DOHH2 (cell line): Measurements from ENCODE around the gene CES2.

Experiments used
- H3F3A ChIP-seq: fragments of 200-600 bp; sonication (generic), shearing (Covaris generic); 2 replicates; pipeline ENCODE4 v1.6.0; 2016; ENCODE audit warnings: antibody characterized with exemption, mild to moderate bottlenecking; ENCODE audit not compliant: control insufficient read depth, insufficient read depth
- H3K27ac ChIP-seq: fragments of 200-600 bp; sonication (generic); 2 replicates; pipeline ENCODE4 v1.5.1; 2014; ENCODE audit warnings: low read depth, mild to moderate bottlenecking, low read length, moderate library complexity
- H3K27me3 ChIP-seq: fragments of 200-600 bp; sonication (generic); 2 replicates; pipeline ENCODE4 v1.6.1; 2014; ENCODE audit warnings: mild to moderate bottlenecking, low read length, mixed read lengths; ENCODE audit not compliant: control insufficient read depth
- H3K36me3 ChIP-seq: fragments of 200-600 bp; sonication (generic); 2 replicates; pipeline ENCODE4 v1.6.1; 2014; ENCODE audit warnings: mild to moderate bottlenecking, low read length, moderate library complexity, mixed read lengths; ENCODE audit not compliant: control insufficient read depth
- H3K4me1 ChIP-seq: fragments of 200-600 bp; sonication (generic); 2 replicates; pipeline ENCODE4 v1.6.1; 2014; ENCODE audit warnings: mild to moderate bottlenecking, low read length, mixed read lengths; ENCODE audit not compliant: control insufficient read depth
- H3K4me2 ChIP-seq: fragments of 200-600 bp; sonication (generic); 2 replicates; pipeline ENCODE4 v1.6.0; 2014; ENCODE audit warnings: mild to moderate bottlenecking, low read length, moderate library complexity
- H3K4me3 ChIP-seq: fragments of 200-600 bp; sonication (generic); 2 replicates; pipeline ENCODE4 v1.5.1; 2014; ENCODE audit warnings: mild to moderate bottlenecking, low read length, mixed read lengths
- H3K79me2 ChIP-seq: fragments of 200-600 bp; sonication (generic); 2 replicates; pipeline ENCODE4 v1.6.1; 2014; ENCODE audit warnings: mild to moderate bottlenecking, low read length, mixed read lengths; ENCODE audit not compliant: control insufficient read depth
- H3K9me2 ChIP-seq: fragments of 200-600 bp; sonication (generic); replicated peaks from 2 replicates; pipeline ENCODE4 v1.6.1; 2014; ENCODE audit warnings: mild to moderate bottlenecking, low read length, mixed read lengths; ENCODE audit not compliant: control insufficient read depth
- H3K9me3 ChIP-seq: fragments of 200-600 bp; sonication (generic); 2 replicates; pipeline ENCODE4 v1.6.1; 2014; ENCODE audit warnings: antibody characterized with exemption, low read length, mixed read lengths; ENCODE audit not compliant: control insufficient read depth, insufficient read depth
- H4K20me1 ChIP-seq: fragments of 200-600 bp; sonication (generic); 2 replicates; pipeline ENCODE4 v1.6.0; 2014; ENCODE audit warnings: low read depth, mild to moderate bottlenecking, antibody characterized with exemption, low read length, moderate library complexity; ENCODE audit not compliant: control insufficient read depth, insufficient read depth
- CTCF ChIP-seq: fragments of 200-600 bp; sonication (generic); IDR thresholded peaks from one replicate; pipeline ENCODE4 v1.5.1; 2014; ENCODE audit warnings: antibody characterized with exemption, mild to moderate bottlenecking, low read depth, low read length; ENCODE audit not compliant: poor library complexity, severe bottlenecking
- EZH2phosphoT487 ChIP-seq: fragments of 200-600 bp; sonication (generic); IDR thresholded peaks from 2 replicates; pipeline ENCODE4 v1.6.1; 2017; ENCODE audit warnings: borderline replicate concordance, mild to moderate bottlenecking, antibody characterized with exemption, low read length, moderate library complexity, mixed read lengths

The CES2 gene

GRCh38 chr16:66891360-66891759 is 44.0 kb upstream of the CES2 start:
- no peaks in the 10 kb centered on the region for H3K9me2 ChIP-seq
- H3K4me3 ChIP-seq, result no peak overlapping the region
- peaks cover 12% of the 10 kb centered on the region for H3K36me3 ChIP-seq
- H3K4me1 ChIP-seq, result 0 out of 2 replicates have a peak, but pooled peaks cover 4% of the 10 kb centered on the region
- H3K27me3 ChIP-seq, result no peaks in the 10 kb centered on the region
- TF ChIP-seq EZH2phosphoT487 (no peak), CTCF (no peak)
- 0 out of 2 replicates have a peak, but pooled peaks cover 2% of the 10 kb centered on the region for H3F3A ChIP-seq
- H4K20me1 ChIP-seq, result no peaks in the 10 kb centered on the region; the same call in 1 of the 2 replicates
- H3K27ac ChIP-seq, result no peak overlapping the region
- peaks cover 3% of the 10 kb centered on the region; the same call in 1 of the 2 replicates for H3K79me2 ChIP-seq
- H3K4me2 ChIP-seq, result no peak overlapping the region
- no peaks in the 10 kb centered on the region for H3K9me3 ChIP-seq

GRCh38 chr16:66891797-66892196 is 43.5 kb upstream of the CES2 start:
- no peaks in the 10 kb centered on the region for H3K9me2 ChIP-seq
- H3K4me3 ChIP-seq, result no peak overlapping the region
- no peaks in the 10 kb centered on the region for H3K79me2 ChIP-seq
- no peak for TF ChIP-seq CTCF
- TF ChIP-seq EZH2phosphoT487, result no peak
- no peaks in the 10 kb centered on the region for H3K9me3 ChIP-seq
- H3F3A ChIP-seq, result 0 out of 2 replicates have a peak, but pooled peaks cover 2% of the 10 kb centered on the region
- H3K4me1 ChIP-seq, result 0 out of 2 replicates have a peak, but pooled peaks cover 4% of the 10 kb centered on the region
- H3K4me2 ChIP-seq, result no peak overlapping the region
- H4K20me1 ChIP-seq, result no peaks in the 10 kb centered on the region; the same call in 1 of the 2 replicates
- H3K36me3 ChIP-seq, result peaks cover 8% of the 10 kb centered on the region
- H3K27me3 ChIP-seq, result no peaks in the 10 kb centered on the region
- H3K27ac ChIP-seq, result no peak overlapping the region

GRCh38 chr16:66894055-66894454 is 41.3 kb upstream of the CES2 start:
- 0 out of 2 replicates have a peak, but pooled peaks cover 2% of the 10 kb centered on the region for H3F3A ChIP-seq
- peaks cover 4% of the 10 kb centered on the region; the same call in 1 of the 2 replicates for H3K36me3 ChIP-seq
- TF ChIP-seq EZH2phosphoT487 (no peak), CTCF (no peak)
- no peaks in the 10 kb centered on the region for H3K79me2 ChIP-seq
- H3K4me2 ChIP-seq, result no peak overlapping the region
- no peak overlapping the region for H3K27ac ChIP-seq
- 0 out of 2 replicates have a peak, but pooled peaks cover 4% of the 10 kb centered on the region for H3K4me1 ChIP-seq
- no peak overlapping the region for H3K4me3 ChIP-seq
- no peaks in the 10 kb centered on the region; the same call in 1 of the 2 replicates for H4K20me1 ChIP-seq
- H3K27me3 ChIP-seq, result no peaks in the 10 kb centered on the region
- no peaks in the 10 kb centered on the region for H3K9me3 ChIP-seq
- no peaks in the 10 kb centered on the region for H3K9me2 ChIP-seq
